H9 (cell line): ENCODE measurements around the gene FBXO28. TPM values are rescaled to one million over a fixed set of nuclear protein-coding genes. Genes with fewer than 3 reads are reported as not detected.

Experiments used
- DNase-seq: peaks from one replicate; pipeline ENCODE4 v3.0.0-alpha.2; 2017
- H2AFZ ChIP-seq: one replicate; pipeline ENCODE4 v1.6.1; 2013; ENCODE audit warnings: mild to moderate bottlenecking, low read length, control low read depth, moderate library complexity
- H2AK5ac ChIP-seq: 2 replicates; pipeline ENCODE4 v1.6.1; 2013; ENCODE audit warnings: low read length, control low read depth, mixed read lengths; ENCODE audit not compliant: insufficient read length
- H2BK120ac ChIP-seq: one replicate; pipeline ENCODE4 v1.6.1; 2013; ENCODE audit warnings: low read depth, mild to moderate bottlenecking, low read length, control low read depth, inconsistent platforms; ENCODE audit not compliant: poor library complexity, severe bottlenecking
- H2BK12ac ChIP-seq: 2 replicates; pipeline ENCODE4 v1.6.1; 2013; ENCODE audit warnings: low read length, control low read depth, mixed read lengths, low read depth; ENCODE audit not compliant: insufficient read length
- H2BK15ac ChIP-seq: 2 replicates; pipeline ENCODE4 v1.6.1; 2013; ENCODE audit warnings: low read depth, low read length, control low read depth
- H2BK20ac ChIP-seq: one replicate; pipeline ENCODE4 v1.6.1; 2013; ENCODE audit warnings: low read depth, mild to moderate bottlenecking, low read length, control low read depth, inconsistent platforms; ENCODE audit not compliant: poor library complexity, severe bottlenecking
- H2BK5ac ChIP-seq: 2 replicates; pipeline ENCODE4 v1.6.1; 2013; ENCODE audit warnings: low read length, control low read depth, mixed read lengths; ENCODE audit not compliant: insufficient read length
- H3K14ac ChIP-seq: 2 replicates; pipeline ENCODE4 v1.6.1; 2013; ENCODE audit warnings: low read length, control low read depth; ENCODE audit not compliant: insufficient read depth
- H3K18ac ChIP-seq: 2 replicates; pipeline ENCODE4 v1.6.1; 2013; ENCODE audit warnings: low read depth, mild to moderate bottlenecking, mixed read lengths, low read length, control low read depth; ENCODE audit not compliant: insufficient read length
- H3K23ac ChIP-seq: 2 replicates; pipeline ENCODE4 v1.6.1; 2013; ENCODE audit warnings: low read length, control low read depth, mixed read lengths, low read depth; ENCODE audit not compliant: insufficient read length
- H3K23me2 ChIP-seq: 2 replicates; pipeline ENCODE4 v1.6.1; 2013; ENCODE audit warnings: low read depth, mild to moderate bottlenecking, mixed read lengths, low read length, control low read depth; ENCODE audit not compliant: insufficient read length, poor library complexity, severe bottlenecking
- H3K27ac ChIP-seq: 2 replicates; pipeline ENCODE4 v1.5.1; 2013; ENCODE audit warnings: low read length, control low read depth, mixed read lengths, low read depth; ENCODE audit not compliant: insufficient read length
- H3K27me3 ChIP-seq: 2 replicates; pipeline ENCODE4 v1.6.1; 2013; ENCODE audit warnings: low read length, control low read depth, inconsistent platforms; ENCODE audit not compliant: insufficient read depth
- H3K4ac ChIP-seq: 2 replicates; pipeline ENCODE4 v1.6.1; 2013; ENCODE audit warnings: low read depth, mild to moderate bottlenecking, control low read depth, inconsistent platforms, low read length, moderate library complexity
- H3K4me1 ChIP-seq: 2 replicates; pipeline ENCODE4 v1.6.1; 2013; ENCODE audit warnings: low read length, control low read depth, inconsistent platforms; ENCODE audit not compliant: insufficient read depth
- H3K4me2 ChIP-seq: 2 replicates; pipeline ENCODE4 v1.6.1; 2013; ENCODE audit warnings: low read length, control low read depth, mixed read lengths; ENCODE audit not compliant: insufficient read length, insufficient read depth
- H3K56ac ChIP-seq: 2 replicates; pipeline ENCODE4 v1.6.1; 2013; ENCODE audit warnings: low read depth, mild to moderate bottlenecking, mixed read lengths, low read length, control low read depth; ENCODE audit not compliant: insufficient read length
- H3K79me1 ChIP-seq: 2 replicates; pipeline ENCODE4 v1.6.1; 2013; ENCODE audit warnings: low read depth, mild to moderate bottlenecking, moderate library complexity, low read length, control low read depth, inconsistent platforms; ENCODE audit not compliant: insufficient read depth, poor library complexity, severe bottlenecking
- H3K79me2 ChIP-seq: 2 replicates; pipeline ENCODE4 v1.6.1; 2013; ENCODE audit warnings: low read length, control low read depth, inconsistent platforms; ENCODE audit not compliant: insufficient read depth
- H3K9ac ChIP-seq: 2 replicates; pipeline ENCODE4 v1.6.1; 2013; ENCODE audit warnings: low read length, control low read depth, mixed read lengths; ENCODE audit not compliant: insufficient read length; ENCODE audit errors: extremely low read depth
- H3K9me3 ChIP-seq: one replicate; pipeline ENCODE4 v1.6.1; 2013; ENCODE audit warnings: low read depth, low read length, inconsistent platforms; ENCODE audit not compliant: control insufficient read depth
- H3T11ph ChIP-seq: one replicate; pipeline ENCODE4 v1.6.1; 2013; ENCODE audit warnings: mild to moderate bottlenecking, low read length, control low read depth, inconsistent platforms
- H4K20me1 ChIP-seq: one replicate; pipeline ENCODE4 v1.6.1; 2013; ENCODE audit not compliant: control insufficient read depth, insufficient read length, insufficient read depth
- H4K5ac ChIP-seq: 2 replicates; pipeline ENCODE4 v1.6.1; 2013; ENCODE audit warnings: low read depth, mild to moderate bottlenecking, mixed read lengths, low read length, control low read depth; ENCODE audit not compliant: insufficient read length
- H4K8ac ChIP-seq: replicated peaks from 2 replicates; pipeline ENCODE4 v1.6.1; 2013; ENCODE audit warnings: low read length, control low read depth, mixed read lengths, low read depth; ENCODE audit not compliant: insufficient read length
- H4K91ac ChIP-seq: 2 replicates; pipeline ENCODE4 v1.6.1; 2013; ENCODE audit warnings: low read depth, mild to moderate bottlenecking, moderate library complexity, mixed read lengths, low read length, control low read depth; ENCODE audit not compliant: insufficient read length
- H3K27ac Mint-ChIP-seq, 3 experiments: 2 replicates in 2 of 3; 3 replicates in 1 of 3; pipeline ENCODE4 v1.8.0; 2020 to 2021; ENCODE audit warnings: mixed read lengths in 3 of 3, mild to moderate bottlenecking in 1 of 3, moderate library complexity in 1 of 3
- H3K27me3 Mint-ChIP-seq: 2 replicates; pipeline ENCODE4 v1.8.0; 2021; ENCODE audit warnings: low read depth, mild to moderate bottlenecking, moderate library complexity, mixed read lengths
- H3K36me3 Mint-ChIP-seq, 3 experiments: 2 replicates in 2 of 3; 3 replicates in 1 of 3; pipeline ENCODE4 v1.8.0; 2020 to 2021; ENCODE audit warnings: low read depth in 3 of 3, mixed read lengths in 3 of 3; ENCODE audit not compliant: insufficient read depth in 1 of 3
- H3K4me1 Mint-ChIP-seq, 2 experiments: 2 replicates each; pipeline ENCODE4 v1.8.0; 2020; ENCODE audit warnings: mixed read lengths in 2 of 2
- H3K4me3 Mint-ChIP-seq, 2 experiments: 2 replicates in 1 of 2; 3 replicates in 1 of 2; pipeline ENCODE4 v1.8.0; 2020 to 2021; ENCODE audit warnings: mild to moderate bottlenecking in 2 of 2, mixed read lengths in 2 of 2, moderate library complexity in 1 of 2
- H3K9me3 Mint-ChIP-seq, 2 experiments: 2 replicates in 1 of 2; 3 replicates in 1 of 2; pipeline ENCODE4 v1.8.0; 2020; ENCODE audit warnings: mild to moderate bottlenecking in 2 of 2, mixed read lengths in 2 of 2, moderate library complexity in 1 of 2
- CTCF ChIP-seq: fragments of 200-600 bp; sonication (generic); conservative IDR thresholded peaks from 3 replicates; pipeline ENCODE4 v1.8.0; 2021; ENCODE audit warnings: antibody characterized with exemption, mild to moderate bottlenecking
- WGBS: extraction: QIAGEN DNeasy Blood & Tissue Kit; methylation state at CpG from one replicate; pipeline ENCODE4 v1.1.7; 2013; ENCODE audit warnings: missing lambda C conversion rate, low lambda C conversion rate, mixed read lengths; ENCODE audit not compliant: insufficient read length; ENCODE audit errors: extremely low coverage; 5-methylcytosine and 5-hydroxymethylcytosine counted together
- total RNA-seq: library from RNA; stranded (reverse); gene quantifications from 2 replicates; pipeline ENCODE4 v1.2.1, GENCODE V29; 2021

The FBXO28 gene
- total RNA-seq, 1 experiment from 2014 or later: 55.0 TPM

- H3K4me1 Mint-ChIP-seq: peaks cover 23 to 28% of the 10 kb centered on the region in 2 experiments
Observed at GRCh38 chr1:224173523-224173922, 59.6 kb downstream of the FBXO28 start.

More at GRCh38 chr1:224173523-224173922, 59.6 kb downstream of the FBXO28 start:
- no peak overlapping the region for H2AK5ac ChIP-seq
- H3K18ac ChIP-seq: no peak overlapping the region
- H4K91ac ChIP-seq: no peak overlapping the region
- no peak overlapping the region for H2BK12ac ChIP-seq
- H2BK120ac ChIP-seq: no peak overlapping the region
- no peak overlapping the region for H2BK20ac ChIP-seq
- no peaks in the 10 kb centered on the region for H3K79me1 ChIP-seq
- Mint-ChIP-seq H3K27me3 (peaks cover 2% of the 10 kb centered on the region), H3K27ac (no peak overlapping the region), H3K36me3 (peaks cover 3 to 14% (median 4%) of the 10 kb centered on the region in 3 experiments; a peak in 5 of 7 replicates), H3K4me3 (no peak overlapping the region), H3K9me3 (peaks cover 6 to 9% of the 10 kb centered on the region in 2 experiments)
- H3K14ac ChIP-seq: no peak overlapping the region
- H2BK5ac ChIP-seq: no peak overlapping the region
- H3K4me1 ChIP-seq: peaks cover 6% of the 10 kb centered on the region
- no peak for DNase-seq
- H4K20me1 ChIP-seq: no peaks in the 10 kb centered on the region
- no peak overlapping the region for H3K9ac ChIP-seq
- no peak overlapping the region for H3K27ac ChIP-seq
- no peak overlapping the region for H2AFZ ChIP-seq
- no peak overlapping the region for H3K4me2 ChIP-seq
- no peaks in the 10 kb centered on the region for H3K9me3 ChIP-seq
- H2BK15ac ChIP-seq: no peak overlapping the region
- H3K4ac ChIP-seq: no peak overlapping the region
- H4K8ac ChIP-seq: no peak overlapping the region
- no peak overlapping the region for H3K56ac ChIP-seq
- no peak overlapping the region for H3K23ac ChIP-seq
- H3K27me3 ChIP-seq: no peaks in the 10 kb centered on the region
- H3K79me2 ChIP-seq: no peaks in the 10 kb centered on the region
- H4K5ac ChIP-seq: no peak overlapping the region
- no peak for TF ChIP-seq CTCF
- no peaks in the 10 kb centered on the region for H3K23me2 ChIP-seq
- H3T11ph ChIP-seq: no peak overlapping the region
- WGBS: no CpG with 5 or more reads among the region's 5 CpGs
